Astrocyte (in vitro differentiated cells and primary cell): ENCODE results near the gene CPAMD8. TPM values are rescaled to one million over a fixed set of nuclear protein-coding genes. Genes with fewer than 3 reads are reported as not detected.

Experiments used
- DNase-seq: peaks from one replicate; pipeline ENCODE4 v3.0.0-alpha.2; 2010; ENCODE audit warnings: low read depth
- FAIRE-seq: peaks from 2 replicates; lab custom pipeline; 2011; peaks lifted over from hg19 to GRCh38; lab: Jason Lieb, UNC
- H2AFZ ChIP-seq: 2 replicates; pipeline ENCODE4 v1.6.0; 2012; ENCODE audit warnings: low read depth, low read length, inconsistent platforms
- H3K27ac ChIP-seq: 2 replicates; pipeline ENCODE4 v1.5.1; 2011; ENCODE audit warnings: low read depth, low read length, inconsistent platforms
- H3K27me3 ChIP-seq: 2 replicates; pipeline ENCODE4 v1.6.0; 2011; ENCODE audit warnings: low read length, inconsistent platforms; ENCODE audit not compliant: insufficient read depth
- H3K36me3 ChIP-seq: 2 replicates; pipeline ENCODE4 v1.5.1; 2011; ENCODE audit warnings: low read length, inconsistent platforms; ENCODE audit not compliant: insufficient read depth
- H3K4me1 ChIP-seq: 2 replicates; pipeline ENCODE4 v1.5.1; 2011; ENCODE audit warnings: low read length, inconsistent platforms; ENCODE audit not compliant: insufficient read depth
- H3K4me2 ChIP-seq: 2 replicates; pipeline ENCODE4 v1.6.0; 2012; ENCODE audit warnings: low read length, inconsistent platforms
- H3K4me3 ChIP-seq: 2 replicates; pipeline ENCODE4 v1.5.1; 2011; ENCODE audit warnings: low read depth, mild to moderate bottlenecking, low read length, inconsistent platforms; ENCODE audit not compliant: insufficient read depth
- H3K79me2 ChIP-seq: 2 replicates; pipeline ENCODE4 v1.6.0; 2012; ENCODE audit warnings: mild to moderate bottlenecking, low read length, inconsistent platforms; ENCODE audit not compliant: insufficient read depth
- H3K9ac ChIP-seq: 2 replicates; pipeline ENCODE4 v1.6.0; 2012; ENCODE audit warnings: mild to moderate bottlenecking, low read length, inconsistent platforms
- H3K9me3 ChIP-seq: 2 replicates; pipeline ENCODE4 v1.5.1; 2012; ENCODE audit warnings: low read depth, mild to moderate bottlenecking, low read length, inconsistent platforms; ENCODE audit not compliant: insufficient read depth
- H4K20me1 ChIP-seq: 2 replicates; pipeline ENCODE4 v1.6.0; 2012; ENCODE audit warnings: low read length, inconsistent platforms; ENCODE audit not compliant: insufficient read depth
- H3K27ac Mint-ChIP-seq: one replicate; pipeline ENCODE4 v1.8.0; 2021; ENCODE audit warnings: mild to moderate bottlenecking, mixed read lengths; ENCODE audit not compliant: unreplicated experiment
- H3K27me3 Mint-ChIP-seq: one replicate; pipeline ENCODE4 v1.8.0; 2021; ENCODE audit warnings: low read depth, mixed read lengths; ENCODE audit not compliant: unreplicated experiment
- H3K36me3 Mint-ChIP-seq: one replicate; pipeline ENCODE4 v1.8.0; 2021; ENCODE audit warnings: low read depth, mixed read lengths; ENCODE audit not compliant: unreplicated experiment
- H3K4me1 Mint-ChIP-seq: one replicate; pipeline ENCODE4 v1.8.0; 2021; ENCODE audit warnings: low read depth, mixed read lengths; ENCODE audit not compliant: unreplicated experiment
- H3K4me3 Mint-ChIP-seq: one replicate; pipeline ENCODE4 v1.8.0; 2021; ENCODE audit warnings: mild to moderate bottlenecking, moderate library complexity, mixed read lengths; ENCODE audit not compliant: unreplicated experiment
- H3K9me3 Mint-ChIP-seq: one replicate; pipeline ENCODE4 v1.8.0; 2021; ENCODE audit warnings: mild to moderate bottlenecking, mixed read lengths; ENCODE audit not compliant: unreplicated experiment
- EZH2 ChIP-seq: IDR thresholded peaks from 2 replicates; pipeline ENCODE4 v1.6.1; 2012; ENCODE audit warnings: mild to moderate bottlenecking, low read length, inconsistent platforms; ENCODE audit not compliant: insufficient read depth
- total RNA-seq: library from RNA; stranded (reverse); gene quantifications from 2 replicates; pipeline ENCODE4 v1.2.1, GENCODE V29; 2021
- TF ChIP-seq, protein P1 (sequence below): IDR thresholded peaks from 2 replicates; pipeline ENCODE4 v1.5.1; 2011; ENCODE audit warnings: low read depth, mild to moderate bottlenecking, inconsistent platforms, low read length, moderate library complexity; ENCODE audit not compliant: insufficient read depth

The CPAMD8 gene
- total RNA-seq, 1 donor from 2014 or later, result 1.9 TPM

GRCh38 chr19:17011485-17011884, 15.1 kb downstream of the CPAMD8 start:
- H3K4me3 ChIP-seq, result no peak overlapping the region
- H3K36me3 Mint-ChIP-seq, result no peaks in the 10 kb centered on the region
- H3K27ac Mint-ChIP-seq, result no peak overlapping the region
- peaks cover 6% of the 10 kb centered on the region for H3K9me3 Mint-ChIP-seq
- no peak overlapping the region for H3K27ac ChIP-seq
- no peaks in the 10 kb centered on the region for H3K36me3 ChIP-seq
- H3K27me3 ChIP-seq, result no peaks in the 10 kb centered on the region
- H3K27me3 Mint-ChIP-seq, result peaks cover 12% of the 10 kb centered on the region
- no peak for DNase-seq
- H3K79me2 ChIP-seq, result no peaks in the 10 kb centered on the region
- TF ChIP-seq EZH2, result no peak
- TF ChIP-seq, protein P1, sequence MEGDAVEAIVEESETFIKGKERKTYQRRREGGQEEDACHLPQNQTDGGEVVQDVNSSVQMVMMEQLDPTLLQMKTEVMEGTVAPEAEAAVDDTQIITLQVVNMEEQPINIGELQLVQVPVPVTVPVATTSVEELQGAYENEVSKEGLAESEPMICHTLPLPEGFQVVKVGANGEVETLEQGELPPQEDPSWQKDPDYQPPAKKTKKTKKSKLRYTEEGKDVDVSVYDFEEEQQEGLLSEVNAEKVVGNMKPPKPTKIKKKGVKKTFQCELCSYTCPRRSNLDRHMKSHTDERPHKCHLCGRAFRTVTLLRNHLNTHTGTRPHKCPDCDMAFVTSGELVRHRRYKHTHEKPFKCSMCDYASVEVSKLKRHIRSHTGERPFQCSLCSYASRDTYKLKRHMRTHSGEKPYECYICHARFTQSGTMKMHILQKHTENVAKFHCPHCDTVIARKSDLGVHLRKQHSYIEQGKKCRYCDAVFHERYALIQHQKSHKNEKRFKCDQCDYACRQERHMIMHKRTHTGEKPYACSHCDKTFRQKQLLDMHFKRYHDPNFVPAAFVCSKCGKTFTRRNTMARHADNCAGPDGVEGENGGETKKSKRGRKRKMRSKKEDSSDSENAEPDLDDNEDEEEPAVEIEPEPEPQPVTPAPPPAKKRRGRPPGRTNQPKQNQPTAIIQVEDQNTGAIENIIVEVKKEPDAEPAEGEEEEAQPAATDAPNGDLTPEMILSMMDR, result no peak
- H3K9ac ChIP-seq, result no peak overlapping the region
- no peaks in the 10 kb centered on the region for H4K20me1 ChIP-seq
- H3K4me1 Mint-ChIP-seq, result no peaks in the 10 kb centered on the region
- no peaks in the 10 kb centered on the region for H3K9me3 ChIP-seq
- no peak overlapping the region for H3K4me3 Mint-ChIP-seq
- no peak overlapping the region for H3K4me2 ChIP-seq
- no peak for FAIRE-seq
- no peak overlapping the region for H2AFZ ChIP-seq
- no peaks in the 10 kb centered on the region for H3K4me1 ChIP-seq

DNA sequence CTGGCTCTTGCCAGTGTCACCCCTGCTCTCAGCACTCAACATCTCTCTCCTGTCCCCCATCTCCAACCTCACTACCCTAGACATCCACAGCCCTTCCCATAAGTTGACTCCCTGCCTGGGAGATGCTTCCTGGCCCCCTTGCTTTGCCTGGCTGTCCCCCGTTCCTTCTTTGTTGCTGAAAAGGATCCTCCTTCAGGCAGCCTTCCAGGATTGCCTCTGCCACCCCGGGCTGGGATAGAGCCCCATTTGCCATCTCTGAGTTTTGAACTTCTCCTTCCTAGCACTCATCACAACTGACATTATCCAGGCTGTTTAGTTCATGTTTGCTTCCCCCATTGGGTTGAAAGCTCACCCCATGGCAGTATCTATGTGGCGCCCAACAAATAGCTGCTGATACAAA, 20.0 kb downstream of the CPAMD8 start:
- Histone ChIP-seq H3K9ac (no peak overlapping the region), H3K36me3 (no peaks in the 10 kb centered on the region), H3K27me3 (no peaks in the 10 kb centered on the region), H2AFZ (no peak overlapping the region), H3K4me3 (no peak overlapping the region), H3K4me2 (no peak overlapping the region), H3K79me2 (no peaks in the 10 kb centered on the region), H3K27ac (no peak overlapping the region), H3K4me1 (no peaks in the 10 kb centered on the region), H4K20me1 (no peaks in the 10 kb centered on the region), H3K9me3 (no peaks in the 10 kb centered on the region)
- Mint-ChIP-seq H3K9me3 (peaks cover 6% of the 10 kb centered on the region), H3K27ac (no peak overlapping the region), H3K36me3 (no peaks in the 10 kb centered on the region), H3K4me1 (no peaks in the 10 kb centered on the region), H3K27me3 (peaks cover 23% of the 10 kb centered on the region), H3K4me3 (no peak overlapping the region)
- DNase-seq, result no peak
- FAIRE-seq, result no peak
- TF ChIP-seq EZH2, result no peak
- TF ChIP-seq, protein P1, result no peak

DNA sequence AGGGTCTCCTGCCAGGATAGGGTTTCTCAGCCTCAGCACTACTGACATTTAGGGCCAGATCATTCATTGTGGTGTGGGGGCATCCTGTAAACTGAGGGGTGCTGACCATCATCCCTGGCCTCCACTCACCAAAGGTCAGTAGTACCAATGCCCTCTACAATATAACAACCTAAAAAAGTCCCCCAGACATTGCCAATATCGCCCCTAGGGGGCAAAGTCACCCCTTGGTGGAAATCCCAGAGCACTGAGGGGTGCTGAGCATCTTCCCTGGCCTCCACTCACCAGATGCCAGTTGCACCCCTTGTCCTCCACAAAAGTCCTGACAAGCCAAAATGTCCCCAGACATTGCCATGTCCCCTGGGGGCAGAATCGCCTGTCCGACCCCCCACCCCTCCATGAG, 21.6 kb downstream of the CPAMD8 start:
- no peaks in the 10 kb centered on the region for H3K4me1 Mint-ChIP-seq

More for the DNA sequence above, 21.6 kb downstream of the CPAMD8 start:
- Histone ChIP-seq H3K4me2 (no peak overlapping the region), H3K9me3 (no peaks in the 10 kb centered on the region), H4K20me1 (no peaks in the 10 kb centered on the region), H3K27ac (no peak overlapping the region), H3K4me3 (no peak overlapping the region), H3K9ac (no peak overlapping the region), H3K4me1 (no peaks in the 10 kb centered on the region), H3K27me3 (no peaks in the 10 kb centered on the region), H2AFZ (no peak overlapping the region), H3K36me3 (no peaks in the 10 kb centered on the region), H3K79me2 (no peaks in the 10 kb centered on the region)
- Mint-ChIP-seq H3K9me3 (peaks cover 6% of the 10 kb centered on the region), H3K27me3 (peaks cover 24% of the 10 kb centered on the region), H3K36me3 (no peaks in the 10 kb centered on the region), H3K4me3 (no peak overlapping the region), H3K27ac (no peak overlapping the region)
- TF ChIP-seq, protein P1, result no peak
- no peak for TF ChIP-seq EZH2
- FAIRE-seq, result no peak
- no peak for DNase-seq
